AML-193 (cell line): ENCODE measurements around the gene ZDHHC19.
"Not testable (repeated sequence)": the region's sequence is repeated elsewhere in the genome, so short reads cannot be mapped to it uniquely, and the experiment has no call there.

Experiments used
- DNase-seq, 2 experiments: peaks; one replicate each; lab custom pipeline; 2025; lab: John Stamatoyannopoulos, UW

ZDHHC19 gene

DNA sequence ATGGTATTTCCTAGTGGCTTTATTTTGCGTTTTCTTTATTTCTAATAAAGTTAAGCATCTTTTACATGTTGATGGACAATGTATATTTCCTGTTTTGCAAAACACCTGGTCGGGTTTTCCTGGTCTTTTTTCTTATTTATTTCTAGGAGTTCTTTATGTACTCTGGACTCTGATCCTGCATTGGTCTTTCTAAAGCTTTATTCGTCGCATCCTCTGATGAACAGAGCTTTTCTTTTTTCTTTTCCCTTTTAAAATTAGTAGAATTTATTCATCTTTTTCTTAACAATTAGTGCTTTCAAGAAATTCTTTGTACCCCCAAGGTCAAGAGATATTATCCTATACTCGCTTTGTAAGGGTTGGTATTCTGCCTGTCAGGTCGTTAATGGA, 32.2 kb downstream of the ZDHHC19 start:
- no peak for DNase-seq

GRCh38 chr3:196177967-196178366, 33.2 kb downstream of the ZDHHC19 start:
- DNase-seq = no peak

DNA sequence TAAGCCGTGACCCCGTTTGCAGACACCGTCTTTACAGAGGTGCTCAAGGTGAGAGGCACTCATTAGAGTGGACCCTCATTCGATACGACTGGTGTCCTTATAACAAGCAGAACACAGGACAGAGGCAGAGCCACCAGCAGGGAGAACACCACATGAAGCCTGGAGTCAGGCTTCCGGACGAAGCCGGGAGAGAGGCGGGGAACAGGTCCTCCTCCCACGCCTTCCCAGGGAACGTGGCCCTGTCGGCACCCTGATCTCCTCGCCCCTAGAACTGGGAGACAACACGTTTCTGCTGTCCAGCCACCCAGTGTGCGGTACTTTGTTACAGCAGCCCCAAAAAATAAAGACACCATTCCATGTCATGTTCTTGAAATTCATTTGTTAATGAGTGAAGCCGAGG, 33.6 kb downstream of the ZDHHC19 start:
- DNase-seq = no peak

- no peak for DNase-seq
Measured at GRCh38 chr3:196175722-196176121, 35.5 kb downstream of the ZDHHC19 start.

GRCh38 chr3:196175116-196175625, 36.0 kb downstream of the ZDHHC19 start:
- no peak for DNase-seq

DNA sequence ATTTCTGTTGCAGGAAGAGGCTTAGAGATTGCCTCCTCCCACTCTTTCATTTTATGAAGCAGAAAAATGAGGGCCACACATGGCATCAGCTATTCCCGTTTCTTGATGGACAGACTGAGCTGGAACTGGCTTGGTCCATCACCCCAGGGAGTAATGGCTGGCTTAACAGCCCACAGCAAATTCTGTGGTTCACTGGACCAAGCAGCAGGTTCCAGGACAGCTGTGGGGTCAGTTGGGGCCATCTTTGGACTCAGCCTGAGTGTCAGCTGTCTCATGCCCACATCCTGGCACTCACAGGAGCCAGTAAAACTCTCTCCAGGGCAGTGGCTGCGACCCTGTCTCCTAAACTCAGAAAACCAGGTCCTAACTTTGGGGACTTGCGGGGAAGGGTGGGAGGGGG, 36.5 kb downstream of the ZDHHC19 start:
- no peak for DNase-seq

DNA sequence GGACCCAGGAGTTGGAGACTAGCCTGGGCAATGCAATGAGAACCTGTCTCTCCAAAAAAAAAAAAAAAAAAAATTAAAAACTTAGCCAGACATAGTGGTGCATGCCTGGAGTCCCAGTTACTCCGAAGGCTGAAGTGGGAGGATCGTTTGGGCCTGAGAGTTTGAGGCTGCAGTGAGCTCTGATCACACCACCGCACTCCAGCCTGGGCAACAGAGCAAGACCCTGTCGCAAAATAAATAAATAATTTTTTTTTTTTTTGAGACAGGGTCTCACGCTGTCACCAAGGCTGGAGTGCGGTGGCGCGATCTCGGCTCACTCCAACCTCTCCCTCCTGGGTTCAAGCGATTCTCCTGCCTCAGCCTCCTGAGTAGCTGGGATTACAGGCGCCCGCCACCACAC, 40.9 kb downstream of the ZDHHC19 start:
- DNase-seq = not testable (repeated sequence)

- DNase-seq = no peak
Measured at GRCh38 chr3:196169836-196170240, 41.4 kb downstream of the ZDHHC19 start.

DNA sequence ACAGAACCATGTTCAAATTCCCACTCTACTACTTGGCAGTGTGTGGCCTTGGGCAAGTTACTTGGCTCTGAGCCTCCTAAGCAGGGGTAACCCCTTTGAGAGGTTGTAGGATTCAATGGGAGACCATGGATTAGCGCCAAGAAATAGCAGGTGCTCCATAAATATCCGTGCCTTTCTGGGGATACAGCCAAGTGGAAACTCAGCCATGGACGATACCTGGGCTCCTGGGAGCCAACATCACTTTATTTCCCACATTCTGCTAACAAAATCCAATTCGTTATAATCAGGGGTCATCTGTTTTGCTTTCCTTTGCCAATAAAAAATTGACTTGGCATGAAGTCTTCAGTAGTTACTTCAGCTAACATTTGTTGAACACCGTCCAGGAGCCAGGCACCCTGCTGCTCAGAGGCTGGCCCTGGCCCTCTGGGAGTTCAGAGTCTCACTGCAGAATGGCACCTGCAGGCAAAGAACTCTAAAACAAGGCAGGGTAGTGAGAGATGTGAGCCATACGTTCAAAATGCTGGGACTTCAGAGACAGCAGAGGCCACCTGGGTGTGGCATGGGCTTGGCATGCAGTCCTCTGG, 42.3 kb downstream of the ZDHHC19 start:
- no peak for DNase-seq

DNA sequence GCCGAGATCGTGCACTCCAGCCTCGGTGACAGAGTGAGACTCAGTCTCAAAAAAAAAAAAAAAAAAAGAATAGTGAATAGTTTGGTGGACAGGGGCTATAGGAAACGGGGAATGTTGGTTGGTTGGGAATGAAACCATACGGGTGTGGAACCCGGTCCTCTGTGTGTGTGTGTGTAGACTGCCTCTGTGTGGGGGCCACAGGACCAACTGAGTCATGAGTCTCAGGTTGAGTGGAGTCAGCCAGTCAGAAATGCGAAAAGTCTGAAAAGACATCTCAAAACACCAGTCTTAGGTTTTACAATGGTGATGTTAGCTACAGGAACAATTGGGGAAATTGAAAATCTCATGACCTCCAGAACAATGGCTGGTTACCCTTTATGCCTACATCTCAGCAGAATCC, 44.5 kb downstream of the ZDHHC19 start:
- no peak for DNase-seq

GRCh38 chr3:196165850-196166249, 45.4 kb downstream of the ZDHHC19 start:
- no peak for DNase-seq

DNA sequence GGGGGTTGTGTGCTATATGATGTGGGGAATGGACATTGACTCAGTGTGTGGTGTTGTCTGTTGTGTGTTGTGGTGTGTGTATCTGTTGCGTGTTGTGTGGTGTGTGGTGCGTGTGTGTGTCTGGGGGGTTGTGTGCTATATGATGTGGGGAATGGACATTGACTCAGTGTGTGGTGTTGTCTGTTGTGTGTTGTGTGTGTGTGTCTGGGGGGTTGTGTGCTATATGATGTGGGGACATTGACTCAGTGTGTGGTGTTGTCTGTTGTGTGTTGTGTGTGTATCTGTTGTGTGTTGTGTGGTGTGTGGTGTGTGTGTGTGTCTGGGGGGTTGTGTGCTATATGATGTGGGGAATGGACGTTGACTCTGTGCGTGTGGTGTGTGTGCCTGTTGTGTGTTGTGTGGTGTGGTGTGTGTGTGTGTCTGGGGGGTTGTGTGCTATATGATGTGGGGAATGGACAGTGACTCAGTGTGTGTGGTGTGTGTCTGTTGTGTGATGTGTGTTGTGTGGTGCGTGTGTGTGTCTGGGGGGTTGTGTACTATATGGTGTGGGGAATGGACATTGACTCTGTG, 46.1 kb downstream of the ZDHHC19 start:
- not testable (repeated sequence) for DNase-seq

DNA sequence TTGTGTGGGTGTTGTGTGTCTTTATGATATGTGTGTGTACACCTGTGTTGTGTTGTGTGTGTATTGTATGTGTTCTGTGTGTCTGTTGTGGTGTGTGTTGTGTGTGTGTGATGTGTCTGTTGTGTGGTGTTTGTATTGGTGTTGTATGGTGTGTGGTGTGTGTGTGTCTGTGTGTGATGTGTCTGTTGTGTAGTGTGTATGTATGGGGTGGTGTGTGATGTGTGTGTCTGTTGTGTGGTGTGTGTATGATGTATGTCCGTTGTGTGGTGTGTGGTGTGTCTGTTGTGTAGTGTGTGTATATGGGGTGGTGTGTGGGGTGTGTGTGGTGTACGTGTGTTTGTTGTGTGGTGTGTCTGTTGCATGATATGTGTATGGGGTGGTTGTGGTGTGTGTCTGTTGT, 46.6 kb downstream of the ZDHHC19 start:
- DNase-seq = no peak

GRCh38 chr3:196163666-196164493, 47.3 kb downstream of the ZDHHC19 start:
- DNase-seq = peak; percentile 80 to 82

DNA sequence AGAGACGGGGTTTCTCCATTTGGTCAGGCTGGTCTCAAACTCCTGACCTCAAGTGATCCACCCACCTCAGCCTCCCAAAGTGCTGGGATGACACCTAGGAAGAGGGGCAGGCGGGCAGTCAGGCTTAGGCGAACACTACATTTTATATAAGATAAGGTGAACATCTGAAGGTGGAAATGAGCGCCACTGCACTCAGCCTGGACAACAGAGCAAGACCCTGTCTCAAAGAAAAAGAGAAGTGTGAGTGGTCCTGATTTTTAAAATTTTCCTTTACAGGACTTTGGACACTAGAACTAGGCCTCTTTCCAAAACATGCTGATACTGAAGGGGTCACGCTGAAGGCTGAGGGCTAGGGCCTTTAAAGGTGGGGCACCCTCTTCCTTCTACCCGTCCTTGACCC, 48.0 kb downstream of the ZDHHC19 start:
- DNase-seq = no peak

DNA sequence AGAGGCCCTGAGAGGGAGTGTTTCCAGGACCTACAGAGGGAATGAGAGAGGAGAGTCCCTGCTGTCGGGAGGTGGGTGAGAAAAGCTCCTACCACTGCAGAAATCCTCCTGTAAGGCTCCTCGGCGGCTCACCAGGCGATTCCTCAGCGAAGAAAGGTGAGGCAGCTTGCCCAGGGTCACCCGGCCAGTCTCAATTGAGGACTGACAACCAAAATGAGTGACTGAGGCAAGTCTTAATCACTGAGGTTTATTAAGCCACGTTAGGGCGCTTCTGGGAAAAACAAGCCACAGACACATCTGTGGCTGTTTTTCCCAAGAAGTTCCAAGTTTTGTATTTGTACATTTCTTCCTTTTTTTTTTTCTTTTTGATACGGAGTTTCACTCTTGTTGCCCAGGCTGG, 48.5 kb downstream of the ZDHHC19 start:
- DNase-seq = no peak

- peak; percentile 40 to 52 for DNase-seq
Measured at GRCh38 chr3:196159952-196160804, 51.0 kb downstream of the ZDHHC19 start.

DNA sequence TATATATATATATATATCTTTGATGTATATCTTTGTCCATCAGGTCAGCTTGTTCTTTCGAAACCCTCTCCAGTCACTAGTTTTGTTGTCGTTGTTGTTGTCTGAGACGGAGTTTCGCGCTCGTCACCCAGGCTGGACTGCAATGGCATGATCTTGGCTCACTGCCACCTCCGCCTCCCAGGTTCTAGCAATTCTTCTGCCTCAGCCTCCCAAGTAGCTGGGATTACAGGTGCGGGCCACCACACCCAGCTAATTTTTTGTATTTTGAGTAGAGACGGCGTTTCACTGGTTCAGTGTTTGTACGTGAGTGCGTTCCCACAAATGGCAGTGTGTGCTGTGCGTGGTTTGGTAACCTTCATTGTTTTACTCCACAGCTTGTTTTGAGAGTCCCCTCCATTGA, 51.7 kb downstream of the ZDHHC19 start:
- no peak for DNase-seq

- DNase-seq = no peak
Measured at GRCh38 chr3:196156160-196156559, 55.0 kb downstream of the ZDHHC19 start.

GRCh38 chr3:196150481-196150880, 60.7 kb downstream of the ZDHHC19 start:
- DNase-seq = no peak

DNA sequence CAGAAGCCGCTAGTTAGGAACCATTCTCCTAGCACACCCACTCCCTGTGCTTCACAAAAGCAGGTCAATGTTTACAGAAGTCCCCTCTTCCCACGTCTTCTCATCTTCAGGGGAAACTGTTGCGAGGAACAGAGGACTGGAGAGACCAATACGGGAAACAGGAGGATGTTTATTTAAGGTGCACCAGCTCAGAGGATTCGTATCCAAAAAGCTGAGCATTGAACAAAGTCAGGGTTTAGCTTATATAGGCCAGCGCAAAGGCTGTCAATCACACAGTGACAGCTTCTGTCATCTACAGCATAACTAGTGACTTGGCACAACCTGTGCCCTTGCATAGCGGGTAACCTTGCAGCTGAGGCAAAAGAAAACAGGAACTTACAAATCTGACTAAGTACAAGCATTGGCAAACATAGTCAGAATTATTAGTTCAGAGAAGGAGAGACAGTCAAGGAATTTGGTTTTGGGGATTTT, 61.3 kb downstream of the ZDHHC19 start:
- DNase-seq = peak; percentile 34 to 41

DNA sequence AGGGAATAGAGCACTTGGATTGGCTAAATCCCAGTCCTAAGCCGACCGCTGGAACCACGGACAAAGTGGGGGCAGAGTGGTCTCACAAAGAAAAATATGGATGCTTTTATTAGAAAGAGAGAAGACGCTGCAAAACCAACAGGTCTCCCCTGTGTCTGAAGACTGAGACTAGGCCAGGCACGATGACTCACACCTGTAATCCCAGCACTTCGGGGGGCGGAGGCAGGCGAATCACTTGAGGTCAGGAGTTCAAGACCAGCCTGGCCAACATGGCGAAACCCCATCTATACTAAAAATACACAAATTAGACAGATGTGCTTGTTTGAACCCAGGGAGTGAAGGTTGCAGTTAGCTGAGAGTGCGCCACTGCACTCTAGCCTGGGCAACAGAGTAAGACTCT, 61.8 kb downstream of the ZDHHC19 start:
- no peak for DNase-seq
